ENCODE measurements around the gene NEAT1. TPM values are rescaled to one million over a fixed set of nuclear protein-coding genes. Genes with fewer than 3 reads are reported as not detected.
A peak's percentile ranks its signal among the peaks of the same experiment; 100 is the strongest.

The NEAT1 gene
- total and polyA plus RNA-seq, 2 of the 8 experiments (the other 6 are each of a cell fraction or from before 2014, with no cell fraction given) = 2.4 to 10.7 TPM

DNA sequence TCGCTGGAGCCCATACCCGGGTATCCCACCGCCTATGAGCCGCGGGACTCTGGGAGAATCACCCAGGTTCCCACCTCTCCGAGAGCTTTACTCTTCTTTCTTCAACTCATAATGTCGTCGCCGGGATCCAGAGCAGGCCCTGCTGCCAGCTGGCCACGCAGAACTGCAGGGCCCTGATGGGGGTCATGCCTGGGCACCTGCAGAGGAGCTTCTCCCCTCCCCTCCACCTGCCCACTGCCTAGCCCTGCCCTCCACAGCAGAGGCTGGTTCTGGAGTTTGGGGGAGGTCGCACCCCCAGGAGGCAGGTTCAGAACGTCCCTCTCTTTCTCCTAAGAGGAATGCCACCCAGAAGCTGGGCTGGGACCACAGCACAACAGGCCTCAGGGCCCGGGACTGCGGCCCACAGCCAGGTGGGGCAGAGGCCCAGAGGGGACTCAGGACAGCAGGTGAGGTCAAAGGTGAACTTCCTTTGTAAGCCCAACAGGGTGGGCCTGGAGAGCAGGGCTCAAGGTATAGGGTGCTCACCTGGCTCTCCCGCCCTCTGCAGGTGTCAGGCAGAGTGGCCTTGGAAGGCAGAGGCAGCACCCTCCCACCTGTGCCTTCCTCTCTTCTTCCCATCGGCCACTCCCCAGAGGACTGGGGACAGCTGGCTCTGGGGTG lies 42.0 kb upstream of the NEAT1 start:
- no peak overlapping the region for H2BK15ac ChIP-seq (ENCODE audit: low read length)
- no peaks in the 10 kb centered on the region for H3K79me2 ChIP-seq (ENCODE audit: control insufficient read depth in 1 of 2, insufficient read depth in 2 of 2, low read length in 2 of 2)
- no peak overlapping the region for H3K4ac ChIP-seq (replicated peaks; ENCODE audit: insufficient read length, low read depth, low read length)
- H3K23me2 ChIP-seq (ENCODE audit: low read depth, low read length) = no peaks in the 10 kb centered on the region
- FAIRE-seq = no peak
- H3K9me3 ChIP-seq (ENCODE audit: insufficient read depth in 2 of 2, low read depth in 1 of 2, low read length in 1 of 2) = no peaks in the 10 kb centered on the region
- H2BK20ac ChIP-seq (ENCODE audit: low read length) = no peak overlapping the region
- H3K36me3 ChIP-seq (ENCODE audit: control insufficient read depth in 2 of 4, insufficient read depth in 4 of 4, low read length in 3 of 4) = no peaks in the 10 kb centered on the region
- no peak overlapping the region for H4K5ac ChIP-seq (ENCODE audit: insufficient read length, low read depth, low read length)
- H2AFZ ChIP-seq (ENCODE audit: low read length) = no peak overlapping the region
- no peak overlapping the region for H3K23ac ChIP-seq (ENCODE audit: insufficient read length)
- H4K20me1 ChIP-seq (replicated peaks in 1 of 2; ENCODE audit: control insufficient read depth in 1 of 2, insufficient read depth in 2 of 2, low read length in 2 of 2) = no peaks in the 10 kb centered on the region
- H3K79me1 ChIP-seq (ENCODE audit: low read depth, low read length) = no peaks in the 10 kb centered on the region
- no peak overlapping the region for H3K9ac ChIP-seq (replicated peaks in 1 of 4; ENCODE audit: extremely low read depth in 1 of 4, low read depth in 3 of 4, low read length in 3 of 4)
- no peak overlapping the region for H4K91ac ChIP-seq (replicated peaks; ENCODE audit: insufficient read length, low read length)
- no peak overlapping the region for H2BK120ac ChIP-seq (replicated peaks; ENCODE audit: low read depth, low read length)
- no peak overlapping the region for H2AK5ac ChIP-seq (ENCODE audit: low read depth, low read length)
- no peak overlapping the region; the same call in 1 of the 2 replicates for H2BK5ac ChIP-seq (ENCODE audit: low read depth, low read length)
- H2BK12ac ChIP-seq (ENCODE audit: low read depth, low read length) = peak overlapping the region; percentile 17; the same call in 1 of the 2 replicates
- peaks cover 0 to 12% (median 11%) of the 10 kb centered on the region in 4 experiments; a peak in 5 of 7 replicates for H3K4me1 ChIP-seq (replicated peaks in 1 of 4; ENCODE audit: control insufficient read depth in 3 of 4, insufficient read depth in 4 of 4, low read length in 3 of 4)
- no peak for DNase-seq (ENCODE audit: low read depth in 1 of 2, low spot score in 2 of 2)
- H3K14ac ChIP-seq (ENCODE audit: insufficient read length) = no peak overlapping the region
- no peak overlapping the region for H3K27ac ChIP-seq (ENCODE audit: low read depth, low read length)
- TF ChIP-seq, protein P1, sequence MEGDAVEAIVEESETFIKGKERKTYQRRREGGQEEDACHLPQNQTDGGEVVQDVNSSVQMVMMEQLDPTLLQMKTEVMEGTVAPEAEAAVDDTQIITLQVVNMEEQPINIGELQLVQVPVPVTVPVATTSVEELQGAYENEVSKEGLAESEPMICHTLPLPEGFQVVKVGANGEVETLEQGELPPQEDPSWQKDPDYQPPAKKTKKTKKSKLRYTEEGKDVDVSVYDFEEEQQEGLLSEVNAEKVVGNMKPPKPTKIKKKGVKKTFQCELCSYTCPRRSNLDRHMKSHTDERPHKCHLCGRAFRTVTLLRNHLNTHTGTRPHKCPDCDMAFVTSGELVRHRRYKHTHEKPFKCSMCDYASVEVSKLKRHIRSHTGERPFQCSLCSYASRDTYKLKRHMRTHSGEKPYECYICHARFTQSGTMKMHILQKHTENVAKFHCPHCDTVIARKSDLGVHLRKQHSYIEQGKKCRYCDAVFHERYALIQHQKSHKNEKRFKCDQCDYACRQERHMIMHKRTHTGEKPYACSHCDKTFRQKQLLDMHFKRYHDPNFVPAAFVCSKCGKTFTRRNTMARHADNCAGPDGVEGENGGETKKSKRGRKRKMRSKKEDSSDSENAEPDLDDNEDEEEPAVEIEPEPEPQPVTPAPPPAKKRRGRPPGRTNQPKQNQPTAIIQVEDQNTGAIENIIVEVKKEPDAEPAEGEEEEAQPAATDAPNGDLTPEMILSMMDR (IDR thresholded peaks at IDR 0.05; ENCODE audit: control extremely low read depth in 1 of 3, insufficient read depth in 1 of 3, low read depth in 1 of 3, low read length in 3 of 3) = peak; percentile 19 to 41 (median 19)
- TF ChIP-seq RFX5 (IDR thresholded peaks at IDR 0.05; ENCODE audit: borderline replicate concordance, low read depth, low read length) = no peak
- H3K56ac ChIP-seq (replicated peaks; ENCODE audit: insufficient read length, low read depth, low read length) = no peak overlapping the region
- no peaks in the 10 kb centered on the region for H3K27me3 ChIP-seq (replicated peaks in 1 of 4; ENCODE audit: control insufficient read depth in 3 of 4, extremely low read depth in 1 of 4, insufficient read depth in 3 of 4, low read length in 3 of 4)
- CTCF ChIA-PET (ENCODE audit: partially characterized antibody) = interaction anchor here (0.6 to 5.2 kb wide), 17 partner anchors 10 to 903 kb away, joined by 3 to 30 read pairs (median 5); no protein-coding TSS in a partner anchor
- WGBS, 2 experiments (ENCODE audit: extremely low coverage in 1 of 2, insufficient coverage in 1 of 2, insufficient read length in 1 of 2, insufficient replicate concordance in 2 of 2, low coverage in 1 of 2, low lambda C conversion rate in 2 of 2, missing lambda C conversion rate in 1 of 2) = 82% methylated on average over 16 of the region's 16 CpGs; no CpG with 5 or more reads in 1 of the 2 experiments
- POLR2A ChIA-PET (ENCODE audit: partially characterized antibody) = interaction anchor here (0.6 to 3.6 kb wide), 7 partner anchors 9 to 126 kb away, joined by 3 to 36 read pairs (median 3); partner anchors contain the start of genes CDC42EP2 and NEAT1
- no peak overlapping the region for H3K4me2 ChIP-seq (ENCODE audit: insufficient read depth in 1 of 2, low read depth in 2 of 2, low read length in 2 of 2)
- no peak overlapping the region for H4K8ac ChIP-seq (ENCODE audit: extremely low read depth, insufficient read depth, low read length)
- H3K4me3 ChIP-seq (ENCODE audit: extremely low read depth in 1 of 4, insufficient read depth in 2 of 4, low read depth in 3 of 4, low read length in 4 of 4) = no peak overlapping the region
- no peak overlapping the region for H3K18ac ChIP-seq (ENCODE audit: extremely low read depth, low read length)

All from H1 (cell line).